Brain microvascular endothelial cell (primary cell): Measurements from ENCODE around the gene CAMK2N1.

Source experiments
- DNase-seq: peaks from one replicate; pipeline ENCODE4 v3.0.0-alpha.2; 2020
- H3K27ac ChIP-seq: fragments of 250-450 bp; sonication (Bioruptor Pico); 2 replicates; pipeline ENCODE4 v1.5.1; 2020; ENCODE audit warnings: mild to moderate bottlenecking, moderate library complexity
- H3K27me3 ChIP-seq: fragments of 250-450 bp; sonication (Bioruptor Pico); replicated peaks from 2 replicates; pipeline ENCODE4 v1.5.1; 2020; ENCODE audit warnings: mild to moderate bottlenecking
- H3K36me3 ChIP-seq: fragments of 250-450 bp; sonication (Bioruptor Pico); replicated peaks from 2 replicates; pipeline ENCODE4 v1.5.1; 2020; ENCODE audit warnings: mild to moderate bottlenecking
- H3K4me3 ChIP-seq: 2 replicates; pipeline ENCODE4 v1.5.1; 2011; ENCODE audit warnings: low read depth, mild to moderate bottlenecking, control low read depth, low read length, moderate library complexity
- in situ Hi-C: cut with HindIII; loops from 2 replicates; pipeline ENCODE4 v1.10.0; 2017; ENCODE audit warnings: low sequenced_read_pairs, low pct_ligation_motif_present
- TF ChIP-seq, protein P1 (sequence below): IDR thresholded peaks from 2 replicates; pipeline ENCODE4 v1.5.1; 2011; ENCODE audit warnings: low read depth, mild to moderate bottlenecking, moderate library complexity, low read length, control low read depth, inconsistent platforms; ENCODE audit errors: missing control alignments

Gene CAMK2N1

DNA sequence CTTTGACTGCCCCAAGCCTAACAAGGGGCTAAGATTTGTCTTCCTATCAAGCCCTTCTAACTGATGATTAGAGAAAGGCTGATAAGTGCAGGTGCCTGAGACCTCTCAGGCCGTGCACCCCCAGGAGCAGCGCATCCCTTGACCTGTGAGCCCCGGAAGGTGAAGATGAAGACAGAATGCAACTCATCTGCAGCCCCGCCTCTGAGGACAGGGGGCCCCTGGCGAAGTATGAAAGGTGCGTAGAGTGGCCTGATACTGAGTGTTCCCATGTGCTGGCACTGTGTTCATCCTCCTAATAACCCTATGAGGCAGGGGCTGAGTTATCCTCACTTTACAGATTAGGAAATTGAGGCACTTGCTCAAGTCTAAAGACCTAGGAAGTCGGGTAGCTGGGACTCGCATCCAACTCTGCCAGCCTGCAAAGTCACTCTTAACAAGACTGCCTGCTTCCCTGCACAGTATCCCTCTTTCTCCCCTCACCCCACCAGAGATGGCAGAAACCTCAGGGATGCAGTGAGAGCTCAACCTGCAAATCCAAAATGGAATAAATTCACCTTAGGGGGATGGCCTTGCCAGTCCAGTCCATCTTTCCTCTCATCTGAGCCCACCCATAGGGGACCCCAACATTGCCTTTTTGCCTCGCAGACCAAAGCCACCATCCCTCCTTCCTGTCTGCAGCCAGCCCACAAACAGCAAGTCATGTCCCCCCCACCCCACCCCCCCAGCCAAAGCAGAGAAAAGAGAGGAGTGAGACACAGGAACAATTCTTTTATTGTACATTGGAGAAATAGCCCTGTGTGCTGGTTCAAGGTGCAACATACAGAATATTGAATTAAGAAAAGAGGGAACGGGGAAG, 4.1 kb downstream of the CAMK2N1 start:
- Histone ChIP-seq H3K27me3 (peaks cover 6% of the 10 kb centered on the region), H3K36me3 (no peaks in the 10 kb centered on the region), H3K27ac (no peak overlapping the region), H3K4me3 (no peak overlapping the region)
- no peak for DNase-seq
- TF ChIP-seq, protein P1, sequence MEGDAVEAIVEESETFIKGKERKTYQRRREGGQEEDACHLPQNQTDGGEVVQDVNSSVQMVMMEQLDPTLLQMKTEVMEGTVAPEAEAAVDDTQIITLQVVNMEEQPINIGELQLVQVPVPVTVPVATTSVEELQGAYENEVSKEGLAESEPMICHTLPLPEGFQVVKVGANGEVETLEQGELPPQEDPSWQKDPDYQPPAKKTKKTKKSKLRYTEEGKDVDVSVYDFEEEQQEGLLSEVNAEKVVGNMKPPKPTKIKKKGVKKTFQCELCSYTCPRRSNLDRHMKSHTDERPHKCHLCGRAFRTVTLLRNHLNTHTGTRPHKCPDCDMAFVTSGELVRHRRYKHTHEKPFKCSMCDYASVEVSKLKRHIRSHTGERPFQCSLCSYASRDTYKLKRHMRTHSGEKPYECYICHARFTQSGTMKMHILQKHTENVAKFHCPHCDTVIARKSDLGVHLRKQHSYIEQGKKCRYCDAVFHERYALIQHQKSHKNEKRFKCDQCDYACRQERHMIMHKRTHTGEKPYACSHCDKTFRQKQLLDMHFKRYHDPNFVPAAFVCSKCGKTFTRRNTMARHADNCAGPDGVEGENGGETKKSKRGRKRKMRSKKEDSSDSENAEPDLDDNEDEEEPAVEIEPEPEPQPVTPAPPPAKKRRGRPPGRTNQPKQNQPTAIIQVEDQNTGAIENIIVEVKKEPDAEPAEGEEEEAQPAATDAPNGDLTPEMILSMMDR: no peak
- in situ Hi-C loops: no loop called here

DNA sequence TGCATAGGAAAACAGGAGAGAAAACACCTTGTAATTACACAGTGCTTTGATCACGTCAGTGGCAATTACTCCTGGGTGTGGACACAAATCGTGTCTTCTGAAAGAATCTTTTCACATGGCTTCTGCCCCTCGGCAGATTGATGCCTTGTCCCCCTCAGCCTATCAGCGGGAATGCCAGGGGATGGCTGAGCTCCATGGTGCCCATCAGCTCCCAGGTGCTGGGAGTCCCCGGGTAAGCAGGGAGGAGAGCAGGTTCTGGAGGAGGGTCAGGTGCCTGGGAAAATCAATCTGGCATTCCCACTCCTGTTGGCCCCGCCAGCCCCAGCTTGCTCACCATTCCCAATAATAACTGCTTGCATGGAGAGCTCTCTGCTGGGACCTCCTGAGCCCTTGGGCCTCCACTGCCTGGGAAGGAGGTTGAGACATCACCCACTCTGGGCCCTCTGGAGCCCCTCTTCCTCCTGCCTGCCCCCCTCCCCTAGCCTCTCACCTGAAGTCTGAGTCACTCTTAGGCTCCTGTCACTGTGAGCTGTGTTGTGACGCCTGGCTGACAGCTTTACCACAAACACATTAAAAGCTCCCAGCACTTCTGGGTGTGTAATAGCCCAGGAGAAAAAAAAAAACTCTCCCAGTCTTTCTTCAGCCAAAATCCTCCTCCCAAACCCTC, 4.9 kb downstream of the CAMK2N1 start:
- no peak overlapping the region for H3K4me3 ChIP-seq
- no peak for DNase-seq
- no peaks in the 10 kb centered on the region for H3K36me3 ChIP-seq
- TF ChIP-seq, protein P1: no peak
- no peaks in the 10 kb centered on the region for H3K27me3 ChIP-seq
- in situ Hi-C loops: no loop called here
- no peak overlapping the region for H3K27ac ChIP-seq

DNA sequence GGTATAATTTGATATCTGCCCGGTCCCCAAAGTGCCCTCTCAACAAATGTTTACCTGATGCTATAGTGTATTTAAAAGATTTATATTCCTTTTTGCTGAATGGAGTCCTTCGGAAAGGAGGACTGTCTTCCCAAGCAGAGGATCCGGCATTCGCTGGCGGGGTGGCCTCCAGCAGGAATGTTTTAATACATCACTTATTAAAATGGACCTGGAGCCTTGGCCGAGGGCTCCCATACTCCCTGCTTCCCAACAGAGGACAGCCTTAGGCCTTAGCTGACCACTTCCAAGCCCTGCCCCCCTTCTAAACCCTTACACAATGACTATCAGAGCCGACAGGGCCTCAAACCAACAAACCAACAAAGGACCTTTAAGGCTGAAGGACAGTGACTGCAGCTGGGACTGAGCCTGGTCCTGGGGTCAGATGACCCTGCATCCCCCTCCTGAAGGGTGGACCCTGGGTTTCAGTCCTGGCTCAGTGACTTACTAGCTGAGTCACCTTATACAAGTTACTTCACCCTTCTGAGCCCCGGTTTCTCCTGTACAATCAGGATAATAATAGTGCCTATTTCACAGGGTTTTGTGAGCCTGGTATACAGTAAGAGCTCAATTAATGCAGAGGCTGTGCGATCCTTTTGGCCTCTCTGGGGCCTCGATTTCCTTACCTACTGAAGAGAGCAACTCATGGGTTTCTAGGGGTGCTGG, 5.6 kb downstream of the CAMK2N1 start:
- TF ChIP-seq, protein P1: no peak
- no peak for DNase-seq
- in situ Hi-C loops: no loop called here
- Histone ChIP-seq H3K36me3 (no peaks in the 10 kb centered on the region), H3K27me3 (no peaks in the 10 kb centered on the region), H3K27ac (no peak overlapping the region), H3K4me3 (no peak overlapping the region)

DNA sequence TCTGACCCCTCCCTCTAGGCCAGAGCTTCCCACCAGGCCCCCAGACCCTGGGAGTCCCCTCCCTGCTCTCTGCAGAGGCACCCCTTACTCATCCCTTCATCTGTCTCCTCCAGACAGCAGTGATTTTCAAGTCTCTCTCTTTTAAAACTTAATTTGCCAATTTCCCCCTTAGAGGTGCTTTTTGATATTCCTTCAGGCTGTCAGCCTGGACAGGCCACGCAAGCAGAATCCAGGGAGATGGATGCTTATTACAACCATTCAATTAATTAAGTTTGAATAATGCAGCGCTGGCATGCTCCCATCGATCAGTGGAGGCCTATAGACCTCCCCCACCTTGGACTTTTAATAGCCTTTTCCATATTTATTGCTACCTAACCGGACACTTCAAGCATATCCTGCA, 6.2 kb downstream of the CAMK2N1 start:
- no peak for DNase-seq
- no peaks in the 10 kb centered on the region for H3K36me3 ChIP-seq
- TF ChIP-seq, protein P1: no peak
- no peak overlapping the region for H3K27ac ChIP-seq
- no peak overlapping the region for H3K4me3 ChIP-seq
- in situ Hi-C loops: no loop called here
- H3K27me3 ChIP-seq: no peaks in the 10 kb centered on the region

DNA sequence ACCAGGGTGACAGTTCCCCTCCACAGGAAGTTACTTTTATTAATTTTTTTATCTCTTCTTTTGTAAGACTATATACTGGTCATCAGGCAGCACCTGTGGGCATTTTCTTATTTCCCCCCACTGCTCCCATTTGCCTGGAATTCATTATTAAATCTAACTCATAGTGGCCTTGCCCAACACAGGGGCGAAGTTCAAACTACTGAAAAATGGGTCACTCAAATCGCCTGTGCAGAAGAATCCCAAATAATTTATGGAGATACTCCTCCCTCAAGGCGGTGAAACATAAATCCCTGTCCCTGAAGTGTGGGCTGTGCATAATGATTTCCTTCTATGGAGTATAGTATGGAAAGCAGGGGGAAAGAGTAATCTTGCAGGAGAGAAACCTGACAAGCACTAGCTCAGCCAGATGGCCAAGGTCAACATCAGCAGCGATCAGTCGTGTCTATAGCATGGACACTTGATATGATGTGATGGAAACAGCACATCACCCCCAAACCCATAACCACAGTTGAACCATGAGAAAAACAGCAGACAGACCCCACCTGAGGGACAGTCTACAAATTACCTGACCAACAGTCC, 7.9 kb downstream of the CAMK2N1 start:
- Histone ChIP-seq H3K4me3 (no peak overlapping the region), H3K27me3 (no peaks in the 10 kb centered on the region), H3K36me3 (no peaks in the 10 kb centered on the region), H3K27ac (no peak overlapping the region)
- in situ Hi-C loops: no loop called here
- no peak for DNase-seq
- TF ChIP-seq, protein P1: no peak
